GM23338 (cell line): ENCODE data around the gene CCDC110. TPM values are rescaled to one million over a fixed set of nuclear protein-coding genes. Genes with fewer than 3 reads are reported as not detected.

ENCODE experiments used
- ATAC-seq: fragments of 200-7000 bp; cut with Tn5 transposase; 3 replicates; pipeline ENCODE4 v1.9.1; 2020
- DNase-seq: peaks from one replicate; pipeline ENCODE4 v3.0.0-alpha.2; 2015; ENCODE audit warnings: low spot score
- H2AFZ ChIP-seq: fragments of 200-600 bp; sonication (generic); 2 replicates; pipeline ENCODE4 v1.8.0; 2016; ENCODE audit warnings: antibody characterized with exemption, mild to moderate bottlenecking, moderate library complexity
- H3F3A ChIP-seq: fragments of 200-600 bp; sonication (generic); replicated peaks from 2 replicates; pipeline ENCODE4 v1.8.0; 2017; ENCODE audit warnings: antibody characterized with exemption, mixed run types, low read depth
- H3K27ac ChIP-seq: fragments of 200-600 bp; sonication (generic); 2 replicates; pipeline ENCODE4 v1.6.1; 2016; ENCODE audit warnings: low read depth
- H3K27me3 ChIP-seq: fragments of 200-600 bp; sonication (generic); 2 replicates; pipeline ENCODE4 v1.8.0; 2016; ENCODE audit warnings: mild to moderate bottlenecking, mixed run types, moderate library complexity; ENCODE audit not compliant: insufficient read depth
- H3K36me3 ChIP-seq: fragments of 200-600 bp; sonication (generic); 2 replicates; pipeline ENCODE4 v1.8.0; 2016; ENCODE audit warnings: mild to moderate bottlenecking; ENCODE audit not compliant: insufficient read depth
- H3K4me1 ChIP-seq: fragments of 200-600 bp; sonication (generic); 2 replicates; pipeline ENCODE4 v1.8.0; 2016; ENCODE audit warnings: mild to moderate bottlenecking, moderate library complexity; ENCODE audit not compliant: insufficient read depth
- H3K4me2 ChIP-seq: fragments of 200-600 bp; sonication (generic); 2 replicates; pipeline ENCODE4 v1.7.1; 2017; ENCODE audit warnings: mixed run types
- H3K4me3 ChIP-seq: fragments of 200-600 bp; sonication (generic); 2 replicates; pipeline ENCODE4 v1.6.1; 2016; ENCODE audit warnings: mixed run types
- H3K79me2 ChIP-seq: fragments of 200-600 bp; sonication (generic); replicated peaks from 2 replicates; pipeline ENCODE4 v1.8.0; 2017; ENCODE audit warnings: mild to moderate bottlenecking; ENCODE audit not compliant: insufficient read depth
- H3K9me2 ChIP-seq: fragments of 200-600 bp; sonication (generic); 2 replicates; pipeline ENCODE4 v1.8.0; 2017; ENCODE audit not compliant: insufficient read depth
- H4K20me1 ChIP-seq: fragments of 200-600 bp; sonication (generic); replicated peaks from 2 replicates; pipeline ENCODE4 v1.8.0; 2017; ENCODE audit warnings: mild to moderate bottlenecking; ENCODE audit not compliant: insufficient read depth
- H3K27ac Mint-ChIP-seq: 2 replicates; pipeline ENCODE4 v1.8.0; 2020; ENCODE audit warnings: inconsistent platforms, mild to moderate bottlenecking, moderate library complexity, mixed read lengths
- H3K27me3 Mint-ChIP-seq: 3 replicates; pipeline ENCODE4 v1.8.0; 2022; ENCODE audit warnings: low read depth, mild to moderate bottlenecking, moderate library complexity, mixed read lengths, inconsistent platforms; ENCODE audit not compliant: insufficient read depth, poor library complexity
- H3K36me3 Mint-ChIP-seq: 3 replicates; pipeline ENCODE4 v1.8.0; 2021; ENCODE audit warnings: low read depth, mild to moderate bottlenecking, inconsistent platforms, moderate library complexity, mixed read lengths
- H3K4me1 Mint-ChIP-seq: 3 replicates; pipeline ENCODE4 v1.8.0; 2020; ENCODE audit warnings: mild to moderate bottlenecking, inconsistent platforms, mixed read lengths
- H3K4me3 Mint-ChIP-seq: 3 replicates; pipeline ENCODE4 v1.8.0; 2021; ENCODE audit warnings: moderate library complexity, mild to moderate bottlenecking, inconsistent platforms, mixed read lengths
- H3K9me3 Mint-ChIP-seq: 3 replicates; pipeline ENCODE4 v1.8.0; 2020; ENCODE audit warnings: moderate library complexity, mild to moderate bottlenecking, inconsistent platforms, mixed read lengths
- EZH2phosphoT487 ChIP-seq: fragments of 200-600 bp; sonication (generic); IDR thresholded peaks from one replicate; pipeline ENCODE4 v1.8.1; 2018; ENCODE audit warnings: antibody characterized with exemption; ENCODE audit not compliant: unreplicated experiment
- NANOG ChIP-seq: IDR thresholded peaks from 2 replicates; pipeline ENCODE4 v1.6.1; 2016; ENCODE audit warnings: antibody characterized with exemption, borderline replicate concordance
- POLR2AphosphoS5 ChIP-seq: IDR thresholded peaks from 2 replicates; pipeline ENCODE4 v1.6.1; 2016; ENCODE audit warnings: antibody characterized with exemption, low read depth
- STAT1 ChIP-seq: IDR thresholded peaks from one replicate; pipeline ENCODE4 v1.6.1; 2016; ENCODE audit warnings: antibody characterized with exemption; ENCODE audit not compliant: unreplicated experiment
- ZNF331 ChIP-seq: fragments of 250-450 bp; sonication (Bioruptor Pico); IDR thresholded peaks from 2 replicates; pipeline ENCODE4 v1.5.0; 2020; ENCODE audit warnings: low read depth, mild to moderate bottlenecking, moderate library complexity
- polyA plus RNA-seq: library from polyadenylated mRNA; unstranded; fragments of >200 nt; fragmentation: Nextera tagmentation; extraction: Ambion mirVana; gene quantifications from 2 replicates; pipeline ENCODE4 v1.2.1, GENCODE V29; 2016
- total RNA-seq: library from RNA; depleted of rRNA; stranded (reverse); fragments of >200 nt; shearing (Covaris generic); gene quantifications from 2 replicates; pipeline ENCODE4 v1.2.3, GENCODE V29; 2014
- TF ChIP-seq, protein P1 (sequence below): IDR thresholded peaks from one replicate; pipeline ENCODE4 v1.6.1; 2018; ENCODE audit warnings: antibody characterized with exemption; ENCODE audit not compliant: unreplicated experiment
- TF ChIP-seq, protein P2 (sequence below), 2 experiments: fragments of 200-600 bp in 1 of 2; sonication (generic) in 1 of 2; conservative IDR thresholded peaks; 2 replicates each; pipeline versions ENCODE4 v1.5.1 to v1.6.1; 2016 to 2017; ENCODE audit warnings: antibody characterized with exemption in 2 of 2, low read depth in 2 of 2, mild to moderate bottlenecking in 2 of 2, moderate library complexity in 1 of 2

Gene CCDC110
- total and polyA plus RNA-seq, 2 experiments from 2014 or later = 5.4 to 6.7 TPM

DNA sequence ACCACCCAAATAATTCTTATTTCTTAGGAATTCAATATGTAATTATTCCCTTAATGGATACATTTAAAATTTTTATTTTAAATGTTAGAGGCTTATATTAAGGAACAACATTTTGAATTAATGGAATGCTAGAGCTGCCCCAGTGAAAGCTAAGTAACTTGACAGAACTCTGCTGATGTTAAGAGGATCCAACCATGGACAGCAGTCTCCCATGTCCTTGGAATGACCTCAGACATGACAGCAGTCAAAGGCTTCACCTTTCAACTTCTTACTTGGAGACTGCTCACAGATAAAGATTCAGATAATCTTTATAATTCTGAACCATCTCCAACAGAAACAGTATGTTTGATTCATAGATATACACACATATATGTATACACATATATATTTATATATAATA is 46.5 kb upstream of the CCDC110 start:
- no peaks in the 10 kb centered on the region for H3K4me1 Mint-ChIP-seq
- H3K36me3 Mint-ChIP-seq = no peaks in the 10 kb centered on the region
- H3K79me2 ChIP-seq = no peaks in the 10 kb centered on the region
- no peaks in the 10 kb centered on the region for H3F3A ChIP-seq
- H3K4me2 ChIP-seq = no peak overlapping the region
- ATAC-seq (no peak), DNase-seq (no peak)
- H2AFZ ChIP-seq = no peak overlapping the region
- no peaks in the 10 kb centered on the region for H3K4me1 ChIP-seq
- no peak overlapping the region for H3K4me3 Mint-ChIP-seq
- H4K20me1 ChIP-seq = no peaks in the 10 kb centered on the region
- no peaks in the 10 kb centered on the region for H3K36me3 ChIP-seq
- TF ChIP-seq, protein P1, sequence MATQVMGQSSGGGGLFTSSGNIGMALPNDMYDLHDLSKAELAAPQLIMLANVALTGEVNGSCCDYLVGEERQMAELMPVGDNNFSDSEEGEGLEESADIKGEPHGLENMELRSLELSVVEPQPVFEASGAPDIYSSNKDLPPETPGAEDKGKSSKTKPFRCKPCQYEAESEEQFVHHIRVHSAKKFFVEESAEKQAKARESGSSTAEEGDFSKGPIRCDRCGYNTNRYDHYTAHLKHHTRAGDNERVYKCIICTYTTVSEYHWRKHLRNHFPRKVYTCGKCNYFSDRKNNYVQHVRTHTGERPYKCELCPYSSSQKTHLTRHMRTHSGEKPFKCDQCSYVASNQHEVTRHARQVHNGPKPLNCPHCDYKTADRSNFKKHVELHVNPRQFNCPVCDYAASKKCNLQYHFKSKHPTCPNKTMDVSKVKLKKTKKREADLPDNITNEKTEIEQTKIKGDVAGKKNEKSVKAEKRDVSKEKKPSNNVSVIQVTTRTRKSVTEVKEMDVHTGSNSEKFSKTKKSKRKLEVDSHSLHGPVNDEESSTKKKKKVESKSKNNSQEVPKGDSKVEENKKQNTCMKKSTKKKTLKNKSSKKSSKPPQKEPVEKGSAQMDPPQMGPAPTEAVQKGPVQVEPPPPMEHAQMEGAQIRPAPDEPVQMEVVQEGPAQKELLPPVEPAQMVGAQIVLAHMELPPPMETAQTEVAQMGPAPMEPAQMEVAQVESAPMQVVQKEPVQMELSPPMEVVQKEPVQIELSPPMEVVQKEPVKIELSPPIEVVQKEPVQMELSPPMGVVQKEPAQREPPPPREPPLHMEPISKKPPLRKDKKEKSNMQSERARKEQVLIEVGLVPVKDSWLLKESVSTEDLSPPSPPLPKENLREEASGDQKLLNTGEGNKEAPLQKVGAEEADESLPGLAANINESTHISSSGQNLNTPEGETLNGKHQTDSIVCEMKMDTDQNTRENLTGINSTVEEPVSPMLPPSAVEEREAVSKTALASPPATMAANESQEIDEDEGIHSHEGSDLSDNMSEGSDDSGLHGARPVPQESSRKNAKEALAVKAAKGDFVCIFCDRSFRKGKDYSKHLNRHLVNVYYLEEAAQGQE = peak; percentile 53
- no peak for TF ChIP-seq ZNF331 (CRISPR knock-in tag)
- no peak overlapping the region for H3K27ac ChIP-seq
- H3K27me3 Mint-ChIP-seq = no peaks in the 10 kb centered on the region
- no peak overlapping the region for H3K4me3 ChIP-seq
- no peaks in the 10 kb centered on the region for H3K9me3 Mint-ChIP-seq
- H3K27ac Mint-ChIP-seq = no peak overlapping the region
- no peaks in the 10 kb centered on the region for H3K9me2 ChIP-seq
- H3K27me3 ChIP-seq = no peaks in the 10 kb centered on the region

DNA sequence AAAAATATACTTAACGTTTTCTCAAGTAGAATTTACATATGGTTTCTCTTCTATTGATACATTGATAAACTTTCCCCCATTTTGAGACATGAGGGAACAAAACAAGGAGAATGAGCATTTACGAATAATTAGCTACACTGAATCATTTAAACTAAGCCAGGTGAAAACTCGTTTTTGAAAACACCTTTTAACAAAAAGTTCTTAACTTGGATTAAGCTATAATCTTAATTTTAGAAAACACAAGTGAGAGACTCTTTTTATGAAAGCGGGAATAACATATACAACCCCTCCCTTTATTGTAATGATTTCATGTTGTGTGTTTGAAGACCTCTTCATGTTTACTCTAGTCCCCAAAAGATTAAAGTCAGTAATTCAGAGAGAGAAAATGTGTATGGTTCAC is 43.7 kb upstream of the CCDC110 start:
- ATAC-seq (no peak), DNase-seq (no peak)
- no peaks in the 10 kb centered on the region for H3K4me1 Mint-ChIP-seq
- no peaks in the 10 kb centered on the region for H3K9me3 Mint-ChIP-seq
- TF ChIP-seq POLR2AphosphoS5 = no peak
- no peak for TF ChIP-seq EZH2phosphoT487
- TF ChIP-seq NANOG = no peak
- TF ChIP-seq, protein P2, sequence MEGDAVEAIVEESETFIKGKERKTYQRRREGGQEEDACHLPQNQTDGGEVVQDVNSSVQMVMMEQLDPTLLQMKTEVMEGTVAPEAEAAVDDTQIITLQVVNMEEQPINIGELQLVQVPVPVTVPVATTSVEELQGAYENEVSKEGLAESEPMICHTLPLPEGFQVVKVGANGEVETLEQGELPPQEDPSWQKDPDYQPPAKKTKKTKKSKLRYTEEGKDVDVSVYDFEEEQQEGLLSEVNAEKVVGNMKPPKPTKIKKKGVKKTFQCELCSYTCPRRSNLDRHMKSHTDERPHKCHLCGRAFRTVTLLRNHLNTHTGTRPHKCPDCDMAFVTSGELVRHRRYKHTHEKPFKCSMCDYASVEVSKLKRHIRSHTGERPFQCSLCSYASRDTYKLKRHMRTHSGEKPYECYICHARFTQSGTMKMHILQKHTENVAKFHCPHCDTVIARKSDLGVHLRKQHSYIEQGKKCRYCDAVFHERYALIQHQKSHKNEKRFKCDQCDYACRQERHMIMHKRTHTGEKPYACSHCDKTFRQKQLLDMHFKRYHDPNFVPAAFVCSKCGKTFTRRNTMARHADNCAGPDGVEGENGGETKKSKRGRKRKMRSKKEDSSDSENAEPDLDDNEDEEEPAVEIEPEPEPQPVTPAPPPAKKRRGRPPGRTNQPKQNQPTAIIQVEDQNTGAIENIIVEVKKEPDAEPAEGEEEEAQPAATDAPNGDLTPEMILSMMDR (conservative IDR thresholded peaks at IDR 0.05; ENCODE audit: low read depth in 2 of 2) = no peak
- TF ChIP-seq STAT1 = no peak
- TF ChIP-seq, protein P1 = no peak
- no peaks in the 10 kb centered on the region for H3K9me2 ChIP-seq
- H3K27ac ChIP-seq = no peak overlapping the region
- no peaks in the 10 kb centered on the region for H3F3A ChIP-seq
- no peak overlapping the region for H3K4me3 ChIP-seq
- H3K36me3 ChIP-seq = no peaks in the 10 kb centered on the region
- H3K79me2 ChIP-seq = no peaks in the 10 kb centered on the region
- H3K36me3 Mint-ChIP-seq = no peaks in the 10 kb centered on the region
- no peak overlapping the region for H2AFZ ChIP-seq
- no peaks in the 10 kb centered on the region for H4K20me1 ChIP-seq
- H3K4me1 ChIP-seq = no peaks in the 10 kb centered on the region
- H3K27me3 Mint-ChIP-seq = no peaks in the 10 kb centered on the region
- no peak overlapping the region for H3K4me2 ChIP-seq
- no peak overlapping the region for H3K4me3 Mint-ChIP-seq
- H3K27me3 ChIP-seq = no peaks in the 10 kb centered on the region
- H3K27ac Mint-ChIP-seq = no peak overlapping the region
